GM19351 (cell line): ENCODE data around the gene HS3ST5.
"Not testable (repeated sequence)": the region's sequence is repeated elsewhere in the genome, so short reads cannot be mapped to it uniquely, and the experiment has no call there.

ENCODE experiments used
- ATAC-seq: cut with Tn5 transposase; IDR thresholded peaks from one replicate; pipeline ENCODE4 v1.9.1; 2021; ENCODE audit warnings: mild to moderate bottlenecking, moderate library complexity; ENCODE audit not compliant: unreplicated experiment

The HS3ST5 gene

DNA sequence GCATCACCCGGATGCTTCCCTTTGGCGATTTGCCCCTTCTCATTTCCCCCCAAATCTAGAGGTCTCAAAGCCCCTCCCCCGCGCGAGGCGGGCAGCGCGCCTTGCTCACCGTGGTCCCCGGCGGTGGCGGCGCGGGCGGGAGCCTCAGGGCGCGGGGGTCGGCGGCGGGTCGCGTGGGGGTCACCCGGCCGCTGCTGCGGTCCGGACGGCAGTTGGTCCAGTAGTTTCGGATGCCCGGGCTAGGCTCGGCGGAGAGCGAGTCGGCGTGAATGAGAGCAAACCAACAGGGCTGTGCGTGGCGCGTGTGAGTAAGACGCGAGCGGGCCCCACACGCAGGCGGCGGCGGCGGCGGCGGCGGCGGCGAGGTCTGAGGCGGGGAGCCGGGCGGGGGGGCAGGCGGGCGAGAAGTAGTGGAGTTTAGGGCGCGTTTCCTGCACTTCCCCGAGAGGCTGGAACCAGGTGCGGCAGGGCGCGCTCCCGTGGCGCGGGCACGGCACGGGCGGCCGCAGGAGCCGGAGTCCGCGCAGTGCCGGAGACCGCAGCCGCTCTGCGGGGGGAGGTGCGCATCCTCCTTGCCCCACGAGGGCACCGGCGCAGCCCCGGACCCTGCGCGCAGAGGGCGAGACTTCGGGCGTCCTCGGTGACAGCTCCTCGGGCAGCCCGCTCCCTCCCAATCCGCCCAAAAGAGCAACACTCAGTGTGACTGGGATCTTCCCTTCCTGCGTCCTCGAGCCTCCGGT is 567 bp downstream of the HS3ST5 start:
- peak; percentile 29 for ATAC-seq

DNA sequence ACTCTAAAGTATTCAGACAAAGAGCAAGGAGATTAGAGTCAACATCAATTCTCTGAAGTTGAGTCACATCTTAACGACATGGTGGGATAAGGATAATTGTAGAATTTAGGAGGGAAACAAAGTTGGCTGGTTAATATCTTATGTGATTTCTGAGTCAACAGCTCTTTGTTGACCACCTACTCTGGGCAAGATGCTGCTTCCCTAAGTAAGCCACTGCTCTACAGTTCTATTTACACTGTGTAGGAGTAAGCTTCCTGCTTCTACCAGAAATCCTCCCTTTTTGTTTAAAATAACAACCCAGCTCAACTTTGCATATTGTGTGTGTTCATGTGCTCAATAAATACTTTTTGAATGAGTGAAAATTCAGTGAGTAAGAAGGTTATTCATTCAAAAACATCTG is 3.1 kb downstream of the HS3ST5 start:
- ATAC-seq, result no peak

DNA sequence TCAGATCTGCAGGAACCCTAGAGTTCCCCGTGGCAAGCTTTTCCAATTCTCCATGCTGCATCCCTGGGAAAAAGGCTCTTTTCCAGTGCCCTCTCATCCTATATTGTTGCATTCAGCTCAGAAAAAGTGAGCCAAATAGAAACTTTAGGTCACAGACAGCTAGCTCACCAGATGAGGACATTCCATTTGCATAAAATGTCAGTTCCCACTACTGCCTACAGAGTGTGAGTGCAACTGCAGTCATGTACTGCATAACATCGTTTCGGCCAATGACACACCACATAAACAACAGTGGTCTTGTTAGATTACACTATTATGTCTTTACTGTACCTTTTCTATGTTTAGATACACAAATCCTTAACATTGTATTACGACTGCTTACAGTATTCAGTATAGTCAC is 8.6 kb downstream of the HS3ST5 start:
- ATAC-seq, result peak; percentile 93

DNA sequence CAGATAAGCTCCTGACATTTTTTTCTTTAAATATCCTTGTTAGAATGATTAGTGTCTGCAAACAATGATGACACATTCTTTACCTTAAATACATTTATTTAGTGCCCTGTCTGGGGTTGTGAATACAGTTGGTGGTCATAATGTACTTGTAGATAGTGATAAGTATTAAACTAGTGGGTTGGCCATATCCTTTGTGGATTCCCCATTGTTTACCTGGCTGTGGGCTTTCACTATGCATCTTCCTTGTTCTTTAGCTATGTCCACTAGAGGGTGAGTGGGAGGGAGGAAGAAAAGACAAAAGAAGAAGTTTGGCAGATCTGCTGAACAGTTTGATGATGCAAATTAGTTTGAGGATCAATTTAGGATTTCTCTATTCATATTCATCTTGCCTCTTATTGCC is 15.7 kb downstream of the HS3ST5 start:
- no peak for ATAC-seq

DNA sequence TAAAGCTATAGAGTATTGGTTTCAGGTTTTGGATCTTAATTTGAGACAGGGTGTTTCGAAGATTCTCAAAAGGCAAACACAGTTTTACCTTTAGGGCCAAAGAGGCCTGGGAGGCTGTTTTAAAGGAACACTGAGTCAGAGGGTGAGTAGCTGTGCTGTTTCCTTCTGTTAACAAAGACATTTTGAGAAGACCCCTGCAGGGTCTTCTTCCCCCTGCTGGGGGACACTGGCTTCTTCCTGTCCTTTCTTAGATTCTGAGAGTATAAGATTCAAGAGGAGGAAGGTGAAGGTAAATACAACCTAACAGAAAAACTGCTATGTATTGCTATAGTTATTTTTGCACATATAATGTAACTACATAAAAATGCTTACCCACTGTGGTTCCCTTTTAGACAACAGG is 19.0 kb downstream of the HS3ST5 start:
- no peak for ATAC-seq

DNA sequence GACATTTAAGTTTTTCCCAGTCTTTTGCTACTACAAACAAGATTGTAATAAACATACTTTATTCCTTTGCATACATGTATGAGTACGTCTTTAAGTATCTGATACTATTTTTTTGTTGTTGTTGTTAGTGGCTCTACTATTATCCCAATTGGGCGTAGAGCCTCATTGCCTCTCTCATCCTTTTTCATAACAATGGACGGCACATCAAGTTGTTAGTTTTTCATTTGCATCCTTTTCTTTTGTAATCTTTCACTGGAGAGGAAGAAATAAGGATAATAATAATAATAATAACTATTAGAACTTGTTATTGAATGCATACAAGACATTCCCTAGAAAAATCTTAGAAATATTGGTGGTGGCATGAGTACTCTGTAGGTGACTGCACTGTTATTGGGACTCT is 23.1 kb downstream of the HS3ST5 start:
- no peak for ATAC-seq

DNA sequence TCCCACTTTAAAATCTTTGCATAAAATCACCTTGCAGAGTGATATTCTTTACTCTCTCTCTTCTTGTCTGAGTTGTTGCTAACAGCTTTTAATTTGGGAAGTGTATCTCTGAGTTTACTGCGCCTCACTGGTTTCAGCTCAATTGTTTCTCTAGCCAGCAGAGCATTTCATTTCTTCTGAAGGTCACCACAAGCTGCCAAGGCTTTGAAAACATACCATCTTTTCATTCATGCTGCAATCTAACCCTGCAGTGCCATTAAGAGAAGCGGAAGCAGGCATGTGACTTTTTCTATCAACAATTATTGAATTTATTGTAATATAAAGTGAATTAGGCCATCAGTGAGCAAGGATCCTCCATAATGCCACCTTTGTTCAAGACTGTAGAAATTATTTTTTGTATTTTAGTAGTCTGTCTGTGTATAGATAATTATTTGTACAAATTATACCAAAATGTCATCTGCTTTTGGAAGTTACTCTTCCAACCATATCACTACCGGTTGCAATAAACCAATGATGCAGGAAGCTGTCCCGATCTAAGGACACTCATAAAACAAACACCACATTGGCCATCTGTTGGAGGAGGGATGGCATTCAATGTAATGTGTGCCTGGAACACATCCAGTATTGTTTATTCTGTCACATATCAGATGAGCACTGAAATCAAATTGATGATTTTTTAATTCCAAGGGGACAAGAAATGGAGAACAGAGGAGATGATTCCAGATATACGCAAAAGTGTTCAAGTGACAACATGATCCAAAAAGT is 26.8 kb downstream of the HS3ST5 start:
- no peak for ATAC-seq

DNA sequence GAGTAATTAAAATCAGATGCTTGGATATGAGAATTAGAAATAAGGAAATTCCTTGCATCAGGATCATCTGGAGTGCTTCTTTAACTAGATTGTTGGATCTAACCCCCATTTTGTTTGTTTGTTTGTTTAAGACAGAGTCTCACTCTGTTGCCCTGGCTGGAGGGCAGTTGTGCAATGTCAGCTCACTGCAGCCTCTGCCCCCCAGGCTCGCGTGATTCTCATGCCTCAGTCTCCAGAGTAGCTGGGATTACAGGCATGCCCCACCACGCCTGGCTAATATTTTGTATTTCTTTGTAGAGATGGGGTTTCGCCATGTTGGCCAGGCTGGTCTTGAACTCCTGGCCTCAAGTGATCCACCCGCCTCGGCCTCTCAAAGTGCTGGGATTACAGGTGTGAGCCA is 29.0 kb downstream of the HS3ST5 start:
- ATAC-seq, result not testable (repeated sequence)

DNA sequence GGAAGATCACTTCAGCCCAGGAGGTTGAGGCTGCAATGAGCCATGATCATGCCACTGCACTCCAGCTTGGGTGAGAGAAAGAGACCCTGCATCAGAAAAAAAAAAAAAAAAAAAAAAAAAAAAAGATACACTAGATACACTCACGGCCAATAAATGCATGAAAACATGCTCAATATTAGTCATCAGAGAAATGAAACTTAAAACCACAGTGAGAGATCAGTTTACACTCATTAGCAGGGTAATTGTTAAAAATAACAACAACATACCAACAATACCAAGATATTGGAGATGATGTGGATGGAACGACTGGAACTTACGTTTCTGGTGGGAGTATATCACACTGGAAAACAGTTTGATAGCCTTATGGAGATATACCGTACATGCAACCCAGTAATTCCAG is 29.9 kb downstream of the HS3ST5 start:
- ATAC-seq, result peak; percentile 90

DNA sequence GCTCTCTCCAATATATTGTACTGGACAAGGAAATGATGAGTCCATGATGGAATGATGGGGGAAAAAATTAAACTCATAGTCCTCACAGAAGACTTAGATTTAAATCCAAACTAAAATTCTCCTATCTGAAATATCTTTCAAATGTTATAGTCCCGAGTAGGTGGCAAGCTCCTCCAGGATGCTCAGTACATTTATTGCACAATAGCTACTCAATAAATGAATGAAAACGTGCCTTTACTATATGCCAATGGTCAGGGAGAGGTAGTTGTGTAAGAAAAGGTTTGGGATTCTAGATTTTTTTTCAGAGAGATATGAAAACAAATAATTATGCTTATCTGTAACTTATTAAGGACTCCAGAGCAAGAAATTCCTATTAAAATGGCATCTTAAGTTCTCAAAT is 32.8 kb downstream of the HS3ST5 start:
- ATAC-seq, result no peak

DNA sequence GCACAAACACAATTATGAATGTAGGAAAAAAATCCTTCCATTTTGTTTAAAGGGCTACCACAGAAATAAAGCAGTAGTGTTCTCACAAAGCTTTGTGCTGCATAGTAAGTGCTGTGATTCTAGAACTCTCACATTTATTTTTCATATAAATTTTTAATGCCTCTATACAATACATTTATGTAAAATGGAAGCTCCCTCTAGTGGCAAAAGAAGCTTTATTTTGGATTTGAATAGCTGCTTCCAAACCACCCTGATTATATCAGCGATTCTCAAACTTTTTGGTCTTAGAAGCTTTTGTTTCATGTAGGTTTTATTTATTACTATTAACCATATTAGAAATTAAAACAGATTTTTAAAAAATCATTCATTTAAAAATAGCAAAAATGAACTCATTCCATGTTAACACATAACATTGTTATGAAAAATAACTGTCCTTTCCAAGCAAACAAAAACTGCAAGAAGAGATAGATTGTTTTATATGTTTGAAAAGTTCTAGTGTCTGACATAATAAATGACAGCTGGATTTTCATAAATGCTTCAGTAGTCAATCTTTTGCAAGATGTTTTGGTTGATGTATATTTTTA is 38.4 kb downstream of the HS3ST5 start:
- no peak for ATAC-seq

DNA sequence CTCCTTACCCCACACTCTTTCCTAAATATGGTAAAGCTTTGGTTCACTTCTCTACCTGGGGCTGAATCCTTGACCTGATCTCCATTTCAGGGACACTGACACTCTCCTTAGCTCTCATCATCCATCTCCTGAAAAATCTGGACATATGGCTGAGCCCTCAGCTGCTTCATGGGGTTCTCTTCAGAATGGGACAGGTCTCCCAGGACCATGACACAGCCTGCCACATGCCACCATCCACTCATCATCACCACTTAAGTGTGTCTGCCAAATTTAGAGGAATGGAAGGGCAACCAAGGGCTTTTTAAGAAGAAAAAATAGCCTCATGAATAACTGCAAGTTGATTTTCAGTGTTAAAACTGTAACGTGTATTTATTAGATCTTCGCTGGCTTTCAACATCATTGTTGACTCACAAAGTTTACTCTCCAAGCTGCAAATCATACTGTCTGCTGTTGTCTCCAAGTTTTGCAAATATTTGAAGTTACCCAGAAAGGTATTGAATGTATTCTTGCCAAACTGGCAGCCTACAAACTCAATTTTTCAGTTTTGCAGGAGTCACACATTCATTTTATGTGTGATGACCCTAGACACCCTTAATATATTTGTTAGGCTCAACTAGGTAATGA is 41.1 kb downstream of the HS3ST5 start:
- no peak for ATAC-seq

DNA sequence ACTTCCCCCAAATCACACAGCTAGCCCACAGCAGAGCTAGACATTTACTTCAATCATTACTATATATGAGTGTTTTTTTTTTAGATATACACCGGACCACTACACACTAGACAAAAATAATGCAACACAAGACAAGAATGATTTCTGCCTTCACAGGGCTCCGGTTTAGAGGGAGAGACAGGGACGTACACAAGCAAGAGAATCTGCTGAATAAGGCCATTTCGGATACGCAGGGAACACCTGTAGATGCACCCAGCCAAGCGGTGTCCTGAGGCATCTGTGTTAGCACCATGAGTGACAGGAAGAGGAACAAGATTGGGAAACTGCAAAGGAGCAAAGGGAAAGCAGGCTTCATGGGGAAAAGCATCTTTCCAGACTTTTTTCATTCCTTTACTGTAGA is 45.7 kb downstream of the HS3ST5 start:
- ATAC-seq, result no peak

DNA sequence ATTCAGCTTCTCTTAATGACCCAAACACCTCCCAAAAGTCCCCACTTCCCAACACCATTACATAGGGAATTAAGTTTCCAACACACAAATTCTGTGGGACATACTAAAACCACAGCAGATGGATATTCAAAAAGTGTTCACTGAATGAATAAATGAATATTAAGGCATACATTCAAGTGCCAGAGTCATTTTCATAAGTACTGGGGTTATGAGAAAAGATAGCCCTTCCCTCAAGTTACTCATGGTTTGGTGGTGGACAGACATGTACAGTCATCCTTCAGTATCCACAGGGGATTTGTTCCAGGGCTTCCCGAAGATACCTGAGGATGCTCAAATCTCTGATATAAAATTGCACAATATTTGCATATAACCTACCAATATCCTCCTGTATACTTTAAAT is 50.4 kb downstream of the HS3ST5 start:
- no peak for ATAC-seq

DNA sequence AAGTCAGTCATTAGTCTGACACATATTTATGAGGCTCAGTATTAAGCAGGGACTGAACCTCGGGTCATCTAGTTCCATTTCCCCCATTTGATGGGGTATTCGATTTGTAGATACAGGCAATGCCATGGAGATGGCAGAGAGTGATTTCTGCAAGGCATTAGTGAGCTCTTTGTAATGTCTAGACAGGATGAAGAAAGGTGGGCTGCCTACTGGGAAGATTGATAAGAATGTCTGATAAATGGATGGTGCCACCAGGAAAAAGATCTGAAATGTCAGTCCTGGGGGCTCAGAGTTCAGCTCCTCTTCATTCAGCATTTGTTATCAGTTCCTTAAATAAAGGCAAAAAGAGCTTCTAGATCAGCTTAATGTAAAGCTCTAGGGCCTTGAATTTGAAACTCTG is 51.4 kb downstream of the HS3ST5 start:
- no peak for ATAC-seq

DNA sequence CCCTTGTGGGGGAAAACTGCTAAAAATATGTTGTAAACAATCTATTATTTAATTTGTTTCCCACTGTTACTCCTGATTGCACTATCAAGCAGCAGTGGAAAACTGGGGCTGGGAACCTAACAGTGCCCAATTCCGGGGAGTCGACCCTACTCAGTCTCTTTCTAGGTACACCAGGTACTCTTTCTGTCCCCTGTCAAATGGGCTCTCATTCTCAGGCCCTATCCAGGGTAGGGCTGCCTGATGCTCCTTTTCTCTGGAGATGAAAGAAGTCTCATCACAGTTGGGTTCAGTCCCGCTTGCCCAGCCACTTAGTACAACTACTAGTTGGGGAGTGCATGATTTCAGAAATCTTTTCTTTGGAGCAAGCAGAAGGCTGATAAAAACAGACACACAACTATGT is 52.0 kb downstream of the HS3ST5 start:
- no peak for ATAC-seq

DNA sequence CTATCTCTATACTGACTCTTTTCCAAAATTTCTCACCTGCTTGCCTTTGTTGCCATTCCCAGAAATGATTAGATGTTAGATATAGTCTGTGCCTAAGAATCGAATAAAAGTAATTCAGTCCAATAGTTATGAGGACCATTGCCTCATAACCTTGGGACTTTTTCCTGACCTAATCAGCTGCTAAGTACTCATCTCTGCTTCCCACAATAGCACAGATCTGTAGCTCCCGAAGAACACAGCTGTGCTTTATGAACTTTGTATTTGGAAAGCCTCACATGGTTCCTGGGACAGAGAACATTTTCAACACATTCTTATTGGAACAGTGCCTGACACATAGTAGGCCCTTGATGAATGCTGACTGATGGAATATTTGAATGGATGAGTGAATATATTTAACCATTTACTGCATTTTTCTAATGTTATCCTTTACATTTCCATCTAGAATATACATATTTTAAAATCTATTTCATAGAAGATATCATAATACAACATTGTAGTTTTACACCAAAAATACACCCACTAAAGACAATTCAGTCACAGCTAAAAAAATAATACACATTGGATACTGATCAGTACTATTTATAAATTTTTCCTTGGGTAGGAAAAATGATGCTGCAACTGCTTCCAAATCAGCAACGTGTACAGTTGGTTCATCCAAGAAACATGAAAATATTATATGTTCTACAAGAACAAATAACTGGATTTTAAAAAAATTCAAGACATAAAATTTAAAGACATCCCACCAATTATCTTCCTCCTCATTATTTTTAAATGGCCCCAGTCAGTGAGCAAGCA is 53.9 kb downstream of the HS3ST5 start:
- no peak for ATAC-seq

DNA sequence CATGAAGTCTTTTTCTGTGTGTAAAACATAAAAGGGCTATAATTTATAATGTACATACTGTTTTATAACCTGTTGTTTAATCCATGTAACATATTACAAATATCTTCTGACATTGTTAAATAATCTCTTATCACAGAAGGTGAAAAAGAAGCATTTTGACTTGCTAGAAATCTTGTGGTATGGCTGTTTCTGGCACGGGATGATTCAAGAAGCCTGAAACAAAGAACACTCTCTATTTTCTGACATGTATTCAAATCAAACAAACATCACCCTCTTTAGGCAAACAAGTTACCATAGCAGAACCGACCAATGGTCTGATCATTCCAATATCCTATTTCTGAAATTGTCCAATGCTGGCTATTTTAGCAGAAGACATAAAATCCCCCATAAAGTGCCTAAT is 55.4 kb downstream of the HS3ST5 start:
- ATAC-seq, result no peak

DNA sequence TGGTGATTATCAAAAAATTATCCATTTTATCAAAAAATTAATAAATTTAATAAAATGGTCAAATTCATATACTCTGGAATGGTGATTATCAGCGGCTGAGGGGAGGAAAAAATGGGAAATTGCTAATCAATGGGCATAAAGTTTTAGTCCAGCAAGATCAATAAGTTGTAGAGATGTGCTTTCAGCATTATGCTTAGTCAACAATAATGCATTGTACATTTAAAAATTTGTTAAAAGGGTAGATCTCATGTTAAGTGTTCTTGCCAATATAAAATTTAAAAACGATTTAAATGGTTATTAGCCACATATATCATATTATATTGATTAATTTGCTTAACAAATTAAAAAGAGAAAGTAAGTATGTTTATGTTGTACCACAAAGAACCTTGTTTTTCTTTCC is 56.6 kb downstream of the HS3ST5 start:
- no peak for ATAC-seq

DNA sequence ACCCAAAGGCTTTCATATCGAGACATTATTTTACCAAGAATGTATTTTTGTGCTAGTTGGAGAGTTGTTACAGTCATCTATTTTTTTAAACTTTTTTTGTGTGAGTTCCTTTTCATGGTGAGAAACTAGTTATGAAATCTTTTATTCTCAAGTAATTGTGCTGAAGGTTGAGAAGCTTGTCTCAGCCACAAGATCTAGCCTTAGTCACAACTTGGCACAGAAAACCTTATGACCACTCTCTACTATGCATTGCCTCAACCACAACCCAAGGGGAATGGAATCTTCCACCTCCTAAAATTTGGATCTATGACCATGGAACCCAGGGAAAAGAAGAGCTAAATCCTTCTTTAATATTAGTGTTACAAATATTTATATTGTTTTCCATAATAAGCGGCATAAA is 58.5 kb downstream of the HS3ST5 start:
- no peak for ATAC-seq

DNA sequence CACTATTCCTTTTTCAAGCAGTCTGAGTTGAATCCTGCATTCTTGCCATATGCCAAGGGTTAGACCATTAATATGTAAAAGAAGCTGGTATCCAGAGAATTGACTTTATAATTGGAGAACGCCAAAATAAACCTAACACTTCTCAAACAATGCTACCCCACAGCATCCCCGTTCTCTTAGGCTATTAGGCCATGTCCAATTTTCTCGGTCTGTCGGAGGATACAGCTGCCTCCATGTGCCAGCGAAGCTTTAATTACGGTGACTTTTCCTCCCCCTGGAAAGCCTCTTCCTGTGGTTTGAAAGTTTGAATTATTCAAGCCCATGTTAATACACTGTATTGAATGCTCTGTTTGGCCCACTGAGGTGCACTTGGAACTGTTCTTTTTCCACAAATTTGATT is 60.5 kb downstream of the HS3ST5 start:
- ATAC-seq, result no peak
